Glutamatergic neuron (in vitro differentiated cells): ENCODE results near the gene RALBP1. TPM values are rescaled to one million over a fixed set of nuclear protein-coding genes. Genes with fewer than 3 reads are reported as not detected.
"Not testable (repeated sequence)": the region's sequence is repeated elsewhere in the genome, so short reads cannot be mapped to it uniquely, and the experiment has no call there.

Experiments used
- DNase-seq: peaks from one replicate; pipeline ENCODE4 v3.0.0; 2022
- H3K27ac Mint-ChIP-seq: one replicate; pipeline ENCODE4 v1.8.0; 2020; ENCODE audit warnings: mild to moderate bottlenecking, mixed read lengths, inconsistent platforms; ENCODE audit not compliant: unreplicated experiment
- H3K27me3 Mint-ChIP-seq: one replicate; pipeline ENCODE4 v1.8.0; 2020; ENCODE audit warnings: mild to moderate bottlenecking, moderate library complexity, mixed read lengths, inconsistent platforms; ENCODE audit not compliant: unreplicated experiment
- H3K36me3 Mint-ChIP-seq: one replicate; pipeline ENCODE4 v1.8.0; 2020; ENCODE audit warnings: mild to moderate bottlenecking, mixed read lengths, inconsistent platforms; ENCODE audit not compliant: unreplicated experiment
- H3K4me1 Mint-ChIP-seq: one replicate; pipeline ENCODE4 v1.8.0; 2020; ENCODE audit warnings: mild to moderate bottlenecking, low read depth, mixed read lengths, inconsistent platforms; ENCODE audit not compliant: unreplicated experiment
- H3K4me3 Mint-ChIP-seq: one replicate; pipeline ENCODE4 v1.8.0; 2020; ENCODE audit warnings: mild to moderate bottlenecking, mixed read lengths, inconsistent platforms; ENCODE audit not compliant: unreplicated experiment
- H3K9me3 Mint-ChIP-seq: one replicate; pipeline ENCODE4 v1.8.0; 2020; ENCODE audit warnings: mild to moderate bottlenecking, moderate library complexity, mixed read lengths, inconsistent platforms; ENCODE audit not compliant: unreplicated experiment
- long read RNA-seq: library from polyadenylated mRNA; unstranded; transcript quantifications from one replicate; pipeline ENCODE4 v2.0.0, GENCODE V29; 2020; ENCODE audit not compliant: unreplicated experiment
- total RNA-seq: library from RNA; stranded (reverse); fragmentation: NEBNext Ultra II Directional; extraction: Animal tissue kit (Norgen Biotek cat#: 25700); gene quantifications from one replicate; pipeline ENCODE4 v1.2.1, GENCODE V29; 2021; ENCODE audit not compliant: unreplicated experiment
- TF ChIP-seq, protein P1 (sequence below): fragments of 200-600 bp; sonication (generic); IDR thresholded peaks from one replicate; pipeline ENCODE4 v1.5.0; 2021; ENCODE audit not compliant: partially characterized antibody, unreplicated experiment

RALBP1 gene
- 38.1 TPM for total RNA-seq
- long read RNA-seq, full-length matches to known transcripts: 7 of 11 reads
- long read RNA-seq, partial matches to known transcripts: 2 of 11 reads
- long read RNA-seq, other reads (novel, unspliced or antisense): 2 of 11 reads

DNA sequence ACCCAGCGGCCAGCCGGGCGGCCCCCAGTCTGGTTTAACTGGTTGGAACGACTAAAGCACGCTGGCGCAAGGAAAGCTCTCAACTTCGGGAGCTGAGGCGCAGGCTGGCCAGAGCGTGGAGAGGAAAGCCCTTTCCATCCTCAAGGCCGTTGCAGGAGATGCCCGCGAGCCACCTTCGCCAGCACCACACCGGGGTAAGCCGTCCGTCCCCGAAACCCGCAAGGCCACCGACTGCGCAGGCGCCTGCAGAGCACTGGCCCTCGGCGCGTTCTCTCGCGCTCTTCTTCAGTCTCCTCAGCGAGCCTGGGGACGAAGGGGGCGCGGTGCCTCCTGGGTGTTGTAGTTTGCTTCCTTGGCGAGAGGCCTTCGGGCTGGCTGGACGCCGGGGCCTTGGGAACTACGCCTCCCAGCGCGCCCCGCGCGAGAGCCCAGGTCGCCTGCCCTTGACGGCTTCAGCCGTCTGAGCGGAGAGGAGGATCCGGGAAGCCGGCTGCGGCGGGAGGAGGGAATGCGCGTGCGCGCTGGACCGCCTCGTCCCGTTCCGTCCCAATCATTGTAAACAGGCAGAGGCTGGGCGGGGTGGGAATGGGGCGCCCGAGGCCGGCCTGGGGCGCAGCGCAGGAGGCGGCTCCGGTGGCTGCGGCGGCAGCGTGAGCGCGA, at the start of gene RALBP1:
Gene RALBP1, plus strand, starts transcription at position 531 of the 660 bp plus-strand sequence. CDS start 37,533 bp downstream, outside the sequence.
- no peaks in the 10 kb centered on the region for H3K36me3 Mint-ChIP-seq
- TF ChIP-seq, protein P1, sequence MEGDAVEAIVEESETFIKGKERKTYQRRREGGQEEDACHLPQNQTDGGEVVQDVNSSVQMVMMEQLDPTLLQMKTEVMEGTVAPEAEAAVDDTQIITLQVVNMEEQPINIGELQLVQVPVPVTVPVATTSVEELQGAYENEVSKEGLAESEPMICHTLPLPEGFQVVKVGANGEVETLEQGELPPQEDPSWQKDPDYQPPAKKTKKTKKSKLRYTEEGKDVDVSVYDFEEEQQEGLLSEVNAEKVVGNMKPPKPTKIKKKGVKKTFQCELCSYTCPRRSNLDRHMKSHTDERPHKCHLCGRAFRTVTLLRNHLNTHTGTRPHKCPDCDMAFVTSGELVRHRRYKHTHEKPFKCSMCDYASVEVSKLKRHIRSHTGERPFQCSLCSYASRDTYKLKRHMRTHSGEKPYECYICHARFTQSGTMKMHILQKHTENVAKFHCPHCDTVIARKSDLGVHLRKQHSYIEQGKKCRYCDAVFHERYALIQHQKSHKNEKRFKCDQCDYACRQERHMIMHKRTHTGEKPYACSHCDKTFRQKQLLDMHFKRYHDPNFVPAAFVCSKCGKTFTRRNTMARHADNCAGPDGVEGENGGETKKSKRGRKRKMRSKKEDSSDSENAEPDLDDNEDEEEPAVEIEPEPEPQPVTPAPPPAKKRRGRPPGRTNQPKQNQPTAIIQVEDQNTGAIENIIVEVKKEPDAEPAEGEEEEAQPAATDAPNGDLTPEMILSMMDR: no peak
- peaks cover 11% of the 10 kb centered on the region for H3K9me3 Mint-ChIP-seq
- peaks cover 2% of the 10 kb centered on the region for H3K27me3 Mint-ChIP-seq
- DNase-seq: peak; percentile 99
- H3K27ac Mint-ChIP-seq: peak within 1 kb of the TSS; percentile 71
- peak within 1 kb of the TSS; percentile 92 for H3K4me3 Mint-ChIP-seq
- H3K4me1 Mint-ChIP-seq: peaks cover 9% of the 10 kb centered on the region

DNA sequence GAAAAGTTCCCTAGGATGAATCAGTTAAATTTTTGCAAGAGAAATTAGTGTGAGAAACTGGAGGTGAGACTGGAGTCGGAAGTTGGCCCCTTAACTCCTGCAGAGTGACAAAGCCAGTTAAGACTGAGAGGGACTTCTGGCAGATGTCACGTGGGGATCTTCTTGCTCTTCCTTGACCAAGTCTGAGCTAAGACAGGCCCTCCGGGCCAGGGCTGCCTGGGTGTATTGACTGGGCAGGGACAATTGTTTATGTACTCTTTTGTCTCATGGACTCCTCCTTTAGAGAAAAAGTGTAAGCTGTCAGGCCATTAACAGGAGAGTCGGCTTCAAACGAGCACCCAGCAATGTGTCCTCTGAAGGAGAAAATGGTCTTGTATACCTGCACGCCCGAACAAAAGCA, 48.6 kb upstream of the RALBP1 start:
- H3K36me3 Mint-ChIP-seq: peaks cover 5% of the 10 kb centered on the region
- TF ChIP-seq, protein P1: no peak
- peaks cover 5% of the 10 kb centered on the region for H3K9me3 Mint-ChIP-seq
- DNase-seq: no peak
- no peak overlapping the region for H3K4me3 Mint-ChIP-seq
- H3K27ac Mint-ChIP-seq: no peak overlapping the region
- no peaks in the 10 kb centered on the region for H3K4me1 Mint-ChIP-seq
- H3K27me3 Mint-ChIP-seq: no peaks in the 10 kb centered on the region

DNA sequence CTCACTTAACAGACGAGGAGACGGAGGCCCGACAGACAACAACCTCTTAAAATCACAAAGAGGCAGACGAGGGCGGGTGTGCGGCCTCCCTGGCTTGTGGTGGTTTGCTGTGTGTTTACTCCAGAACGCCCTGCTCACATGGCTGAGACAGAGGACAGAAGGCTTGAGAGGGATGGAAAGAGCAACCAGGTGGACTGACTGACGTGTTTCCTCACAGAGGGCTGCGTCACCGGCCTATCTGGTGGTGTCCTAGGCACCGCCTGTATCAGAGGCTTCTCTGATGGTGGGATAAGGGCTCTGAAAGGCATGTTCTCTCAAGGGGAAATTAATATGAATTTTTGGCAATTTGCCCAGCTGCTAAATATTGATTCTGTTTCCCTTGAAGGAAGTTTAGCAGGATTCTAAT, 47.0 kb upstream of the RALBP1 start:
- no peak for DNase-seq
- peaks cover 5% of the 10 kb centered on the region for H3K36me3 Mint-ChIP-seq
- no peak overlapping the region for H3K4me3 Mint-ChIP-seq
- H3K4me1 Mint-ChIP-seq: peaks cover 1% of the 10 kb centered on the region
- TF ChIP-seq, protein P1: no peak
- H3K27ac Mint-ChIP-seq: peak overlapping the region; percentile 7
- H3K27me3 Mint-ChIP-seq: no peaks in the 10 kb centered on the region
- H3K9me3 Mint-ChIP-seq: peaks cover 5% of the 10 kb centered on the region

DNA sequence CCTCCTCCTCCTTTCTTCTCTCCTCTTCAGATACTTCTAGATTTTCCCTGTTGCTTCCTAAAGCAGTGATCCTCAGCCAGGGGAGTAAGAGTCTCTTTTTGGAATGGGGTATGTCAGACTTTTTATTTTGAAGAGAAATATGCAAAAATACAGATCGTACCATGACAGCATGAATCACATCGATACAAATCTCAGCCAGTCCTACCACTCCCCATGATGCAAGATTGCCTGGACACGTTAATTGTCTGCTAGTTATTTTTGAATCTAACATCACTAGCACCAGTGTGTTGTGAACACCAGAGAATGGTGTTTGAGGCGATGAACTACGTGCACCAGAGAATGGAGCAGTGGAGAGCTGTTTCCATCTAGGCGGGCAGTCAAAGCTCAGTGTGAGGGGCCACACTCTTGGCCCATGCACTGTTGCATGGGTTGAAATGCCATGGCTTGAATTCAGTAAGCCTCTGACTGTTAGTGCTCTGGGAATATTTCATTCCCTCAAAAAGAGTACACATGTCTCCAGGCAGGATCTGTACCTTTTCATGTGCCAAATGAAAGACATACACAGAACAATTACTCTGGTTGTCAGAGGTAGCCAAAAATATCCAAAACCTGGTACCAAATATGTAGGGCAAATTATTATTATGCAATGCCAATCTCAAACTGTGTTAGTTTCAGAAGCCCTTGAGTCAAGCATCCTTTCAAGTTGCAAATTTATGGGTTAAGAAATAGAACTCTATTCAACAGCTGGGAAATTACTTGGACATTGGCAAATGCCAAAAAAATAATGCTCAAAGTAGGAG, 46.3 kb upstream of the RALBP1 start:
- DNase-seq: no peak
- Mint-ChIP-seq H3K4me3 (no peak overlapping the region), H3K9me3 (peaks cover 5% of the 10 kb centered on the region), H3K4me1 (peaks cover 6% of the 10 kb centered on the region), H3K27me3 (no peaks in the 10 kb centered on the region), H3K36me3 (peaks cover 5% of the 10 kb centered on the region), H3K27ac (no peak overlapping the region)
- TF ChIP-seq, protein P1: no peak

DNA sequence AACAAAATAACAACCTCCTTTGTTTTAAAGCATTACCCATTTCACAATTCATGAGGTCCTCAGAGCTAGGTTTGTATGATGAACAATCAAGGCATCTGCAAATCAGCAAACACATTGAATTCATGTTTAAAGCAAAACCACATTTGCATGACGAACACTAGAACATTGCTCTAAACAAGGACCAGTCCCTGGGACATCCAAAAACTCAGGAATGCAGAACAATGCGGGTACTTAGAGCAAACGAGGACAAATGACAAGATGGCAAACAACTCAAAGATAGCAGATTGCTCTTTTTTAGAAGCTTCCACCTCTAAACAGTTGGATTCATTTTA, 45.7 kb upstream of the RALBP1 start:
- no peak overlapping the region for H3K4me3 Mint-ChIP-seq
- H3K27me3 Mint-ChIP-seq: no peaks in the 10 kb centered on the region
- H3K9me3 Mint-ChIP-seq: peaks cover 5% of the 10 kb centered on the region
- no peak for DNase-seq
- H3K36me3 Mint-ChIP-seq: peaks cover 5% of the 10 kb centered on the region
- TF ChIP-seq, protein P1: no peak
- no peak overlapping the region for H3K27ac Mint-ChIP-seq
- peaks cover 8% of the 10 kb centered on the region for H3K4me1 Mint-ChIP-seq

DNA sequence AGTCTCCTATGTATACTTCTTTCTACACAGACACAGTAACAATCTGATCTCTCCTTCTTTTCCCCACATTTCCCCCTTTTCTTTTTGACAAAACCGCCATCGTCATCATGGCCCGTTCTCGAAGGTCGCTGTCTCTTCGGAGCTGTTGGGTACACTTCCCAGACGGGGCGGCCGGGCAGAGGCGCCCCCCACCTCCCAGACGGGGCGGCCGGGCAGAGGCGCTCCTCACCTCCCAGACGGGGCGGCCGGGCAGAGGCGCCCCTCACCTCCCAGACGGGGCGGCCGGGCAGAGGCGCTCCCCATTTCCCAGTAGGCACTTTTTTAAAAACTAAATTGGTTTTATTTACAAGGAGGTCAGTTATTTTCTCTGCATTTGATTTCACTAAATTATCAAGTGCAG, 45.0 kb upstream of the RALBP1 start:
- not testable (repeated sequence) for DNase-seq, H3K9me3 Mint-ChIP-seq, H3K36me3 Mint-ChIP-seq, H3K27ac Mint-ChIP-seq, H3K27me3 Mint-ChIP-seq, H3K4me3 Mint-ChIP-seq
- H3K4me1 Mint-ChIP-seq: peaks cover 10% of the 10 kb centered on the region
